Superior temporal gyrus (tissue), 1 donor: Measurements from ENCODE around the gene APOC1.
"Not testable (repeated sequence)": the region's sequence is repeated elsewhere in the genome, so short reads cannot be mapped to it uniquely, and the experiment has no call there.

Source experiments
- DNase-seq: peaks from one replicate; pipeline ENCODE4 v3.0.0-alpha.2; 2016; ENCODE audit errors: extremely low spot score

Gene APOC1

GRCh38 chr19:44889830-44890365 lies 24.5 kb upstream of the APOC1 start:
- DNase-seq = no peak

- peak; percentile 100 for DNase-seq
Measured at GRCh38 chr19:44890366-44891015, 23.9 kb upstream of the APOC1 start.

- no peak for DNase-seq
Measured at GRCh38 chr19:44891016-44891882, 23.2 kb upstream of the APOC1 start, which contains the start of gene TOMM40. Gene TOMM40 (plus strand): TSS chr19:44891254. CDS start chr19:44891416, 162 bp downstream.

GRCh38 chr19:44892932-44893331 lies 21.5 kb upstream of the APOC1 start:
- no peak for DNase-seq

- DNase-seq = no peak
Measured at GRCh38 chr19:44893332-44894051, 20.9 kb upstream of the APOC1 start.

- no peak for DNase-seq
Measured at GRCh38 chr19:44894052-44894400, 20.4 kb upstream of the APOC1 start.

GRCh38 chr19:44894946-44895345 lies 19.5 kb upstream of the APOC1 start:
- no peak for DNase-seq

GRCh38 chr19:44897835-44898234 lies 16.6 kb upstream of the APOC1 start:
- DNase-seq = no peak

GRCh38 chr19:44900328-44901244 lies 13.8 kb upstream of the APOC1 start:
- DNase-seq = no peak

- DNase-seq = no peak
Measured at GRCh38 chr19:44903216-44903601, 11.2 kb upstream of the APOC1 start.

GRCh38 chr19:44903602-44904425 lies 10.6 kb upstream of the APOC1 start:
- DNase-seq = peak; percentile 75

GRCh38 chr19:44904426-44904994 lies 9.9 kb upstream of the APOC1 start:
- no peak for DNase-seq

- no peak for DNase-seq
Measured at GRCh38 chr19:44905437-44906160, 8.8 kb upstream of the APOC1 start, which contains the start of gene APOE. Gene APOE (plus strand): TSS chr19:44905796. CDS start chr19:44906625, 829 bp downstream.

- DNase-seq = no peak
Measured at GRCh38 chr19:44907613-44908012, 6.8 kb upstream of the APOC1 start.

- DNase-seq = no peak
Measured at GRCh38 chr19:44908074-44908835, 6.2 kb upstream of the APOC1 start.

GRCh38 chr19:44908836-44909261 lies 5.6 kb upstream of the APOC1 start:
- no peak for DNase-seq

GRCh38 chr19:44909775-44910174 lies 4.6 kb upstream of the APOC1 start:
- DNase-seq = no peak

- DNase-seq = not testable (repeated sequence)
Measured at GRCh38 chr19:44911896-44912295, 2.5 kb upstream of the APOC1 start.
